GM21447 (cell line): ENCODE data around the gene SPON1.
"Not testable (repeated sequence)": the region's sequence is repeated elsewhere in the genome, so short reads cannot be mapped to it uniquely, and the experiment has no call there.

Experiments
- ATAC-seq: cut with Tn5 transposase; IDR thresholded peaks from one replicate; pipeline ENCODE4 v1.9.1; 2021; ENCODE audit not compliant: unreplicated experiment

Gene SPON1

DNA sequence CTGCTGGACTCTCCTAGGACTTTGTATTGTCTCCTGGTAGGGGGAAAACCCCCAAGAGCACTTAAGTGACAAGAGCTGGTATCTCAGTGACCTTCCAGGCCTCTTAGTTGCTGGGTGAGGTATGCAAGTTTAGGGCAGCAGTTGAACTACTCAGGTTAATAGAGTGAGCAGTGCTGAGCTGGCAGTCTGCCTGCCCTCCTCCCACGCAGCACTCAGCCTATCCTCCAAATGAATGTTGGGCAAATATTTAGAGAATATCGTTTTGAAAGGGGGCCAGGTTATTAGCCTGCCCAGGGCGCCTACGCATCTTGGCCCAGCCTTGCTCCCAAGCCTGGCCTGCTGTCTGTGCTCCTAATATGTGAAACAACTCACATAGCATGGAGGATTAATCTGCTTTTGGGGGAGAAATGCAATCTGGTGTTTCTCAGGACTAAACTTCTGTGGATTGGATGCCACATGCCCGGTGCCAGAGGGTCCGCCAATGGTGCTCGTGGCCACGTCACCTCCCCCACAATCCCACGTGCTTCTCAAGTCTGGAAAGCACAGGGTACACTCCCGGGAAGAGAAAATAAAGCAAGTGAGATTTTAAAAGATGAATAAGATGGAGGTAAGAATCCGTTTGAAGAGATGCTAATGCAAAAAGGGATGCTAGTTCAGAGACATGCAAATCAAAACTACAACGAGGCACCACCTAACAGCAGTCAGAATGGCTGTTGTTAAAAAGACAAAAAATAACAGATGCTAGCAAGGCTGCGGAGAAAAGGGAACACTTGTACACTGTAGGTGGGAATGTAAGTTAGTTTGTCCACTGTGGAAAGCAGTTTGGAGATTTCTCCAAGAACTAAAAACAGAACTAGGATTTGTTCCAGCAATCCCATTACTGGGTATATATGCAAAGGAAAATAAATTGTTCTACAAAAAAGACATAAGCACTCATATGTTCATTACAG, 67.7 kb downstream of the SPON1 start:
- ATAC-seq = no peak

DNA sequence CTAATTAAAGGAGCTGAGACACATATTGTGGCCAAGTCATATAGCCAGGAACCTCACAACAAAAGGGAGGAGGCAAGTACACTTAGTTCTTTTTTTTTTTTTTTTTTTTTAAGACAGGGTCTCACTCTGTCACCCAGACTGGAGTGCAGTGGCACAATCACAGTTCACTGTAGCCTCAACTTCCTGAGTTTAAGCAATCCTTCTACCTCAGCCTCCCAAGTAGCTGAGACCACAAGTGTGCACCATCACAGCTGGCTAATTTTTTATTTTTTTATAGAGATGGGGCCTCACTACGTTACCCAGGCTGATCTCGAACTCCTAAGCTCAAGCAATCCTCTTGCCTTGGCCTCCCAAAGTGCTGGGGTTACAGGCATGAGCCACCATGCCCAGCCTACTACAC, 73.0 kb downstream of the SPON1 start:
- not testable (repeated sequence) for ATAC-seq

DNA sequence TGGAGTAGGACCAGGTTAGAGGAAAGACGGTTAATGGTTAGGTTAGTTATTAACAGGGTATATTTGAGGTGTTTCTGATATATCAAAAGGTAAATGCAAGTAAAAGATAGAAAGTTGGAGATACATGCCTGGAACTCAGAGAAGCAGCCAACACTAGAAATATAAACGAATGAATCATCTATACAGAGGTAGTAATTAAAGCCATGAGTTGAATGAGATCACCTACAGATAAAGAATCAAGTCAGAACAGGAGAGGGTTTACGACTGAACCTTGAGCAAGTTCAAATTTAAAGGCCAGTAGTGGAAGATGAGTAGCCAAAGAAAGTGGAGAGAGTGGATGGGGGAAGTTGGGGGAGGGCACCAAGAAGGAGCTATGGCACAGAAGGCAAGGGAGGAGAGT, 73.9 kb downstream of the SPON1 start:
- ATAC-seq = no peak

DNA sequence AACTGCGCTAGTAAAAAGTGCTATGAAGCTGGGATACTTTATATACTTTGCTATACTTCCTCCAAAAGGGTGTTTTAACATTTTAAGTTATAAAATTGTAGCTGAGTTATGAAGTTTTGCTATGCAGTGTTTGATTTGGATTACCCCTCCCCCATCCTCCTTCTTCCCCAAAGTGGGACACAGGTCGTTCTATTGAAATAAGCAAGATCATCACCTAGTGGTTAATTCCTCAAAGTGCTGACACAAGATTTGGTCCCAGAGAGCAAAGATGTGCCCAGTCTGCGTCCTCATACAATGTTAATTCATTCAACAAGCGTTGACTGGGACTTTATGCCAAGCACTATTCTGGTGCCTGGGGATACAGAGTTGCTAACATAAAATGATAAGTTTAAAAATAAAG, 78.5 kb downstream of the SPON1 start:
- ATAC-seq = no peak

DNA sequence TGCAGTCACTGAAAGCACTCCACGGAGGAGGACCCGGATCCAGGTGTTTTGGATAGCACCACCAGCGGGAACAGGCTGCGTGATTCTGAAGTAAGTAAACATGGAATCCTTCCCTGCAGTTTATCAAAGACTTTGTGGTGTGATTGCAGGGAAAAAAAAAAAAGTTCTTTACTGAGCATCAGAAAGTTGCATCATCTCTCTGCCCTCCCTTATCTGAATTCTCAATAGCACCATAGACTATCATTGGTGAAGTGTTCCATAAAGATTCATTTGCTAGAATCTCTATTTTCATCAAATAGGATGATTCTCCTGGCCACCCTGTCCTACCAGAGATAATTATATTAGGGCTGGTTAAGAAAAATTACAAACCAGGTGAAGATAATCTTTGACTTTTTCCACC, 79.0 kb downstream of the SPON1 start:
- no peak for ATAC-seq

DNA sequence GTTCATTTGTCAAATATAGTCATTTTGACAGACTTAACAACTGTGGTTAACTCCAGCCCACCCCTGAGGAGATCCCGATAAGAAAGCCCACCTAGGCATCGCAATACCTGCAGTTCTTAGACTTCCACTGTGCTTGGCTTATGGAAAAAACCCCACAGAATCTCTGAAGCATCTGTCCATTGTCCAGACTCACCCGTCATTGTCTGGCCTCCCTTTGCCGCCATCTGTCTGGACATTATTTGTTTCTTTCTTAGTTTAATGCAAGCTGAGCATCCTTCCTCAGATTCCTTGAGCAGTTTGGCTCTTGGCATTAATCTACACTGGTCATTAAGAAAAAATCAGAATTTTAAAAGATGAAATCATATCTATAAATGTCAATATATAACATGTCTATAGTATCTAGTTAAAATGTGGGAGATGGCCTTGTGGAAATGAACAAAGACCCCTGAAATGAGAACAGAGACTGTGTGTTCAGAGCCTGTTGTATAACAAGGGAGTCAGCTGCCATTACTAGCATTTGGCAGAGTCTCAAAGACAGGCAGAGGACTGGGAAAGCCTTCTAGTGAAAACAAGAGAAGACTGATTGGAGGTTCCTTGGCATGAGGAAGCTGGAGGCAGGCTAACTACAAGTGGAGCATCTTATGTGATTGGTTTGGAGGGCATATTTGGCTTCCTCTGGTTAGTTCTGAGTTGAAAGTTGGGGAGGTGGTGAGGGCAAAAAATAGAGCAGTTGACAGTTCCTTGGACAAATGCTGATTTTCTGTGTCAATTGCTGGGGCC, 80.4 kb downstream of the SPON1 start:
- no peak for ATAC-seq

DNA sequence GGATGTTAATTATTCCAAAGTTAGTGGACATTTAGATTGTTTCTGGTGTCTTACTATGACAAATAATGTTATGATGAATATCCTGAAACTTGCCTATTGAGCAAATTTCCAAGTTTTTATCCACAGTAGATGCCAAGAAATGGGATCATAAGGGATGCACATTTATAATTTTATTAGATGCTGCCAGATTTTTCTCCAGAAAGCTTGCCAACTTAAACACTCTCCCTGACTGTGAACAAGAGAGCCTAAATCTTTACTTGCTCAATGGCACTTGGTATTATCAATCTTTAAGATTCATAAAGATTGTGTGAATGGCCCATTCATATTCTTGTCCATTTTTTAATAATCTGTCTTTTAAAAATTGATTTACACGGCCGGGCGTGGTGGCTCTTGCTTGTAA, 82.4 kb downstream of the SPON1 start:
- ATAC-seq = no peak

DNA sequence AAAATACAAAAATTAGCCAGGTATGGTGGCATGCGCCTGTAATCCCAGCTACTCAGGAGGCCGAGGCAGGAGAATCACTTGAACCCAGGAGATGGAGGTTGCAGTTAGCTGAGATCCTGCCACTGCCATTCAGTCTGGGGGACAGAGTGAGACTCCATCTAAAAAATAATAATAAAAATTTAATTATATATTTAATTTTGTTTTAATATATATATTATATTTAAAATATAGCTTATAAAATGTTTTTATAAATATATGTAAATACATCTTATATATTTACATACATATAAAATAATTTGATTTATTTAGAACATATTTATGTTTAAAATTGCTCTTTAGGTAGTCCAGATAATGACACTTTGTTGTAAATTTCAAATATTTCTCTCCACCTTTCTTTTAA, 82.9 kb downstream of the SPON1 start:
- ATAC-seq = no peak

DNA sequence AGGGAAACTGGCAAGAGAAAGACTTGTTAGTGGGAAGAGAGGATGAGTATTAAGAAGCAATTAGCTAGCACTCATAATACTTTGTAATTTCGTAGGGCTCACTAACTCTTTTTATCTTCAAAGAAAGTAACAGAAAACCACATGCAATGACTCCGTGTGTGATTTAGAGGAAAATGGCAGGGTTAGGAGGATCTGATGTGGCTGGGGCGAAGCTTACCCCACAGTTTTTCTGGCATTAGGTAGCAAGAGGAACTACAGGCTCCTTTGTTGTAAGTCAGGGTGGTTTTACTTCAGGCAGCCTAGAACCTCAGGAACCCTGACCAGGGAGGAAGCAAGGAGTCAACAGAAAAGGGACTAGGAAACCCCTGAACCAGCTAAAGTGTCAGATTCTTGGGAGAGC, 89.7 kb downstream of the SPON1 start:
- no peak for ATAC-seq

DNA sequence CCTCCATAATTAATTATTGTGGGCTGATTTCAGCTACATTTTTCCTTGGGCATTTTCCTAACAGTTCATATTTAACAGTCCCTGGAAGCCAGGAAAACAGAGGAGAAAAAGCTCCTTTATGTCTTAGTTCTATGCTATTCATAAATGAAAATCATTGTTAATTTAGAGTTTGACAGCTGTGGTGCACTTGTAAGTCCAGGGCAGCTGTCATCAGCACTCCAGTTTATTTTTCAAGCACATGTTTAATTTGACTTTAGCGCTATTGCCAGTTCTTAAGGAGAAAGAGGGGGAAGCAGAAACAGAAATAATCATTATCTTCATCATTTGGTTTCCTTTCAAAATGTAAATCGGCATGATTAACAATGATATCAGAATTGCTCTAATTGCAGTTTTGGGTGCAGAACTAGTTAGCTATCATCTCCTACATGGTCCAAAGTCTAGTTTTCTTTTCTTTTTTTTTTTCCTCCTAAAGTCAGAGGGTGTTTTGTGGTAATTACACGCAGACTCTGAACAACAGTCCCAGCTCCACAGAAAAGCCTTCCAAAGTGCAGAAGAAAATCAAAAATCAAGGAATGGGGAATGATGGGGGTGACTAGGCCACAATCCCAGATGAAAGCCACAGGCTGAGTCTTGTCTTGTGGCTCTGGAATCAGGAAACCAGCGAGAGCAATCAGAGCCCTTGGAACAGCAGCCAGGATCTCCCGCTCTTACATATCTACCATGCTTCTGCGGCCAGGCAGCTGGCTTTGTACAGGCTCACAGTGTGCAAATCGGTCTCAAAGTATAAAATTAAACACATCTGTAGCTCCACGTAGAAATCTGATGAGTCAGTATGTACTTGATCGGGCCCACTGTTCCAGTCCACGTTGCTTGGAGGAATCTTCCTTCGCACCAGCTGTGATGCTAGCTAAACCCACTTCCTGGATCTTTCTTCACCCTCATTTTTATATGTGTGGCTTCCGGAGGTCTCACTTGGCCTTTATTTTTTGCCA, 91.9 kb downstream of the SPON1 start:
- no peak for ATAC-seq

DNA sequence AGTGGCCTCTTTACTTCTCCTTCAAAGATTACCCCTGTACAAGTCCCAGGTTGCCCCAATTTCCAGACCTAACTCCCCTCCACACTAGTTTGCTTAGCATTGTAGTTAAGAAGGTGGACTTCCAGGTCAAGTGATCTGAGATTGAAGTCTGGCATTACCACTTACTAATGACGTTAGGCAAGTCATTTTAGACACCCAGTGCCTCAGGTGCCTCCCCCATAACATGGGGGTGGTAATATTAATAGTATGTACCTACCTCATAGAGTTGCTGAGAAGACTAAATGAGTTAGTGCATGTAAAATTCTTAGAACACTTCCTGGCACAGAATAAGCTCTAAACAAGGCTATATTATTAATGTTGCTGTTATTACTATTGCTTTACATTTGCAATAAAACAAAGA, 93.4 kb downstream of the SPON1 start:
- no peak for ATAC-seq

DNA sequence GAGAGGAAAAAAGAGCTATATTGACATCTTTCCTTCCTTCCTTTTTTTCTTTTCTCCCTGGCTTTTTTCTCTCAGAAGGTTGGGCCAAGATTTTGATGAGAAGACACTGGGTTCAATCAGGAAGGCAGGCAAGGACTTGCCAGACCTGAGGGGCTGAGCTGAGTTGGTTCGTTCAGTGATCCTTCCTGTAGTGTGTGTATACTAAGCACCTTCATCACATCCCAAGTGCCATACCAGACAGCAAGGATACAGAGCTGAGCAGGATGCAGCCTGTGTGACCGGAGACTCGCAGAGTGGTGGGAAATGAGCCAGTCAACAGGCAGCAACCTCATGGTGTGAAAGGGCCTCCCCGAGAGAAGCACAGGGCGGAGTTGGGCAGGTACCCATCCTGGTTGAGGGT, 95.5 kb downstream of the SPON1 start:
- no peak for ATAC-seq

DNA sequence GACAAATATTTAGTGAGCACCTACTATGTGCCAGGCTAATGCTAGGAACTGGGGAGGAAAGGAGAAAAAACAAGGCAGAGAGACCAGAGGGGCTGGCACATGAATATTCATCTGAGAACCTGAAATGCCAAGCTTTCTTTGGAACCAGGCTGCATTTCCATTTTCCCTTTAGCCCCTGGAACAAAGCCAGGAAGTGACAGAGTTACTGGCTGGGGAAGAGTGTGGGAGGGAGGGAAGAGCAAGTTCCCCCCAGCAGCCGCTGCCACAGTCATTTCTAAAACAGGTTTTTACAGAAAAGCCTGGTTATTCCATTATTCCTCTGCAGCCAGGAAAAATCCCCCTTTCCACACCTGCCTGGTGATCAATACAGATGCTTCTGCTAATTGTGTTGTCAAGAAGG, 97.0 kb downstream of the SPON1 start:
- ATAC-seq = no peak

DNA sequence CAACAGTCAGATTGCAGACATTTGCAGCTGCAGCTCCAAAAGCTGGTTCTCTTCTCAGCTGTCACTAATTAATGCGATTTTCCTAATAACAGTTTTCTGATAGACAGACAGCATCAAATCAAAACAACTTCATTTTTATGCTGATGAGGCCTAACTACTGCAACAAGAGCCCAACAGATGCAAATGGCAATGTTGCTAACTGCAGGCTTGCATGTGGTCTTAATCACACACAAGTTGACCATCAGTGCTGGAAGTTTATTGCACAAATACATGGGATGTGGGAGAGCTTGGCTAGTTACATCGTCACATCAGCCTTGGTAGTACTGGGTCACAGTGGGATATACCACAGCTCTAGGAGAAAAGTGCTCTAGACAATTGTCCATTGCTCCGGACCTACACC, 99.2 kb downstream of the SPON1 start:
- no peak for ATAC-seq

DNA sequence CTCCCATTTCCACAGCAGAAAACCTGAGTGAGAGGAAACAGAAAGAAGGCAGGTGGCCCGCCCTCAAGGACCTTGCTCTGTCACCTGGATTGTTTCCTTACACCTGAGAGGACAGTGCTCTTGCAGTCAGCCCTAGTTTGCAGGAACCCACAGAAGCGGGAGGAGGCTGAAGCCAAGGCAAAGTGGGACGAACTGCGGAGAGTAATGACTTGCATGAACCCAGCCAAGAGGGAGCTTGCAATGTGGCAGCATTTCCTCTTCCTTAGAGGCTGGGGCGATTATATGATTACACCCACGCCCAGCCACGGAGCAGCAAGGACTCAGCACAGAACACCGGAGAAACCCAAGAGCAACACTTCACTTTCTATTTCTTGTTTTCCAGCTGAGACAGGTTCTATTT, 102.6 kb downstream of the SPON1 start:
- ATAC-seq = no peak

DNA sequence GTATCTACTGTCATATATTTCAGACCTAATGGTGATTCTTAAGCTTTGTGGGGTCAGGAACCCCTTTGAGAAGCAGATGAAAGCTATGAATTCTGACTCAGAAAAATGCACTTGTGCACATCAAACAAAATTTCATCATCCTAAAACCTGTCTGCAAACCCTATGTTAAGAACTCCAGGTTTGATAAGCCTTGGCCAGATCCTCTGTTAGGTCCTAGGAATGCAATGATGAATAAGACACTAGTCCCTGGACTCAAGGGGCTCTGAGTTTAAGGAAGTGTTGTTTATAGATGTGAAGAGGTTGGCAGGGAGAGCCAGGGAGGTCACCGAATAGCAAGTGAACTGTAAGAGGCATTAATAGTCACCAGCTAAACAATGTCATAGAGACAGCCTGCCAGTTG, 103.2 kb downstream of the SPON1 start:
- ATAC-seq = no peak

DNA sequence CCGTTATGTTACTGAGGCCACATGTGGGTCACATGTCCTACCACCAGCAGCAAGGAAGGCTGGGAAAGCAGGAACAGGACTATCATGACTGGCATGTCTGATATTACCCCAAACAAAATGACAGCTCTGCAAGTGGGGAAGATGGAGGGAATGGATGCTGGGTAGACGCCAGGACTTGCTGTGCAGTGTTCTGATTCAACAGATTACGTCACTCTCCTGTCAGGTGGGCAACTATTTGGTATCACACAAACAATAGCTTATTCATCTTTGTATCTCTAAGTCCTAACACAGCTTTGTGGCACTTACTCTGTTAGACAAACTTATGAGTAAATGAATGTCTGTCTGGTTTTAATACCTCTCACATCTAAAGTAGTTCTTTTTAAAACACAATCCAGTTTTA, 105.2 kb downstream of the SPON1 start:
- ATAC-seq = no peak

DNA sequence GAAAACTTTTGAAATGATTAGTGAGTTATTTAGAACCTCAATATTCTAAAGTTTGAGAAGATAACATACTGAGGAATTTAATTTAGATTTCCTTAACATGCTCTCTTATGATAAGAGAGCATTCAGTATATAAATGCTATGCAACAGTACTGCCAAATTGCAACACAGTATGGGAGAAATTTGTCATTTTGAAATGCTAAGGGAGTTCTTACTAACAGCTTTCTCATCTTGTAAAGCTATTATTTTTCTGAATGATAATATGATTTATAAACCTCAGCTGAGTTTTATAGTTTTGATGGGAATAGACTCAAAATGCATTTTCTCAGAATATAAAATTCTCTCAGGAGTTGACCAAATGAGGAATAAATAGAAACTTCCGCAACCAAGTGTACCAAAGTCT, 108.4 kb downstream of the SPON1 start:
- ATAC-seq = no peak

DNA sequence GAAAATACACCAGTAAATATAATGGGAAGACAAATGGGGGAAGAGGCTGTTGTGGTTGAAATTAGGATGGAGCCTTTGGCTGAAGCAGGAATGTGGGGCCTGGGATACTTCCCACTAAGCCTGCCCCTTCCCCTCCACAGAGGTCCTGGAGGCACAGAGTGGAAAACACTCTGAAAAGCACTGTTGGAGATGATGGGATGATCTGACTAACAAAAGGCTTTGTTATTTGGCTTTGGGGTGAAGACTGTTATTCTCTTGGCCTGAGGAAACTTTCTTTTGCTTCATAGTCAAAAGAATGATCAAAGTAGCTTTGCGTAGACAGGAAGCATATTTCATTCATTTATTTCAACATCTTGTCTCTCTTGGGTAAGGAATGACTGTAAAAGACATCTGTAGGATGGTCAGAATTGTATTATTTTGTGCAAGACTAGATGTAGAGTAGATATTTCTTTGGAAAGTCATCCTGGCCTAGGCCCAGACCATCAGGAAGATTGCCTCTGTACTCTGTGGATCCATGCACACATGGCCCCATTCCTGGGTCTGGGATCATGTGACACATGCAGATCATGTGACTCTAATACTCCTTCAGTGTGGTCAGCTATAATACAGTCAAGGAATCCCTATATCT, 111.4 kb downstream of the SPON1 start:
- no peak for ATAC-seq
